ENCODE data around the gene SEMA6D.

The SEMA6D gene

GRCh38 chr15:47717036-47717612 is at the start of gene SEMA6D:
Gene SEMA6D, plus strand, starts transcription at chr15:47717505. Its CDS starts 42,294 bp downstream, at chr15:47759799.
- no peak for DNase-seq

GRCh38 chr15:47669221-47669620 is 48.1 kb upstream of the SEMA6D start:
- Histone ChIP-seq H3K9ac (ENCODE audit: low read depth, low read length) (no peak overlapping the region), H3K4me1 (ENCODE audit: insufficient read depth, low read length) (no peaks in the 10 kb centered on the region)
- TF ChIP-seq EZH2 (IDR thresholded peaks at IDR 0.05; ENCODE audit: borderline replicate concordance, low read depth, low read length, severe bottlenecking) = no peak
- no peak for TF ChIP-seq CTCF (IDR thresholded peaks at IDR 0.05; ENCODE audit: borderline replicate concordance, extremely low read depth, low read length, poor library complexity, severe bottlenecking)

More at GRCh38 chr15:47717036-47717612, at the start of gene SEMA6D:
- no peaks in the 10 kb centered on the region for H3K4me1 ChIP-seq (ENCODE audit: insufficient read depth, low read length)
- H3K27me3 ChIP-seq (ENCODE audit: insufficient read depth, low read length, poor library complexity) = no peaks in the 10 kb centered on the region
- no peak within 1 kb of the TSS for H2AFZ ChIP-seq (ENCODE audit: low read depth, low read length)
- H3K4me2 ChIP-seq (ENCODE audit: insufficient read depth, low read length) = no peak within 1 kb of the TSS
- no peaks in the 10 kb centered on the region for H3K9me3 ChIP-seq (ENCODE audit: insufficient read depth, low read length, severe bottlenecking)
- H4K20me1 ChIP-seq (ENCODE audit: insufficient read depth, low read length) = no peaks in the 10 kb centered on the region
- no peak within 1 kb of the TSS for H3K27ac ChIP-seq (ENCODE audit: low read length)
- H3K36me3 ChIP-seq (ENCODE audit: insufficient read depth, low read length) = no peaks in the 10 kb centered on the region
- no peak within 1 kb of the TSS for H3K9ac ChIP-seq (ENCODE audit: low read depth, low read length)
- no peak within 1 kb of the TSS for H3K4me3 ChIP-seq (ENCODE audit: low read depth in 1 of 2, low read length in 2 of 2)
- TF ChIP-seq CTCF (IDR thresholded peaks at IDR 0.05; ENCODE audit: borderline replicate concordance, extremely low read depth, low read length, poor library complexity, severe bottlenecking) = no peak
- ATAC-seq (ENCODE audit: insufficient read depth, low read depth) = no peak
- H3K79me2 ChIP-seq (ENCODE audit: insufficient read depth, low read length) = no peaks in the 10 kb centered on the region

GRCh38 chr15:47670365-47670764 is 46.9 kb upstream of the SEMA6D start:
- H3K4me3 ChIP-seq (ENCODE audit: low read depth in 1 of 2, low read length in 2 of 2) = no peak overlapping the region
- TF ChIP-seq EZH2 (IDR thresholded peaks at IDR 0.05; ENCODE audit: borderline replicate concordance, low read depth, low read length, severe bottlenecking) (no peak), CTCF (IDR thresholded peaks at IDR 0.05; ENCODE audit: borderline replicate concordance, extremely low read depth, low read length, poor library complexity, severe bottlenecking) (no peak)
- H3K4me1 ChIP-seq (ENCODE audit: insufficient read depth, low read length) = no peaks in the 10 kb centered on the region
- ATAC-seq (ENCODE audit: insufficient read depth, low read depth) (no peak), DNase-seq (no peak)
- no peaks in the 10 kb centered on the region for H3K36me3 ChIP-seq (ENCODE audit: insufficient read depth, low read length)
- no peaks in the 10 kb centered on the region for H3K27me3 ChIP-seq (ENCODE audit: insufficient read depth, low read length, poor library complexity)
- no peak overlapping the region for H2AFZ ChIP-seq (ENCODE audit: low read depth, low read length)
- no peaks in the 10 kb centered on the region for H3K9me3 ChIP-seq (ENCODE audit: insufficient read depth, low read length, severe bottlenecking)
- no peak overlapping the region for H3K9ac ChIP-seq (ENCODE audit: low read depth, low read length)
- no peak overlapping the region for H3K4me2 ChIP-seq (ENCODE audit: insufficient read depth, low read length)
- H3K27ac ChIP-seq (ENCODE audit: low read length) = no peak overlapping the region
- no peaks in the 10 kb centered on the region for H4K20me1 ChIP-seq (ENCODE audit: insufficient read depth, low read length)
- H3K79me2 ChIP-seq (ENCODE audit: insufficient read depth, low read length) = no peaks in the 10 kb centered on the region

More at GRCh38 chr15:47669221-47669620, 48.1 kb upstream of the SEMA6D start:
- Histone ChIP-seq H3K27ac (ENCODE audit: low read length) (no peak overlapping the region), H3K27me3 (ENCODE audit: insufficient read depth, low read length, poor library complexity) (no peaks in the 10 kb centered on the region), H3K9me3 (ENCODE audit: insufficient read depth, low read length, severe bottlenecking) (no peaks in the 10 kb centered on the region), H3K4me2 (ENCODE audit: insufficient read depth, low read length) (no peak overlapping the region), H4K20me1 (ENCODE audit: insufficient read depth, low read length) (no peaks in the 10 kb centered on the region), H3K79me2 (ENCODE audit: insufficient read depth, low read length) (no peaks in the 10 kb centered on the region), H3K4me3 (ENCODE audit: low read depth in 1 of 2, low read length in 2 of 2) (no peak overlapping the region), H3K36me3 (ENCODE audit: insufficient read depth, low read length) (no peaks in the 10 kb centered on the region), H2AFZ (ENCODE audit: low read depth, low read length) (no peak overlapping the region)
- no peak for DNase-seq
- ATAC-seq (ENCODE audit: insufficient read depth, low read depth) = no peak

Data from DND-41 (cell line).